ENCODE data around the gene EIF3B.
"Not testable (repeated sequence)": the region's sequence is repeated elsewhere in the genome, so short reads cannot be mapped to it uniquely, and the experiment has no call there.

The EIF3B gene

DNA sequence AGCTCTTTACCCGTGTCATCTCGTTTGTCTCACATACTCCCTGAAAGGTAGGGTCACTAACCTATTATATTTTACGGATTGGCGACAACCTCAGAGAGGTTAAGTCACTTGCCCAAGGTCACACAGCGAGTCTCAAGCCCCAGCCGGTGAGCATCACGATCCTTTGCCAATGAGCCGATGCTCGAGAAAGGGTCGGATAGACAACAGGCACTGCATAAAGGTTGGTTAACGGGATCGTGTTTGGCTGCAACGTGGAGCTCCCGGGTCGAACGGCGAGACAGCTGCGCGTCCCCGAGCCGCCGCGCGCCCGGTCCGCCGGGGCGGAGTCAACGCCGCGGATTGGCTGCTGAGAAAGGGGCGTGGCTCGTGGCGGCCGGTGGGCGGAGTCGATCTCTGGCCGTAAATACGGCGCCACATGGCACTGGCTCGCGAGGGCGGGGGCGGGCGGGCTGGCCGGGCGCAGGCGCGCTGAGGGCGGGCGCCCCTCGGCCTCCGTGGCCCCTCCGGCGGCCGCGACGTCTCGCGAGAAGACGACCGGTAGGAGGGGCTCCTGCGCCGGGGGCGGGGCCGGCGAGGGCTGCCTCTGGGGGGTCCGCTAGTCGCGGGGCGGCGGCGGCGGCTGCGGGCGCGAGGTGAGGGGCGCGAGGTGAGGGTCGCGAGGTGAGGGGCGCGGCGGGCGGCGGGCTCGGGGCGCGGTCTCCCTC is 48.5 kb downstream of the EIF3B start, which contains the start of gene CHST12:
CHST12 (plus strand) TSS at position 598 of the 704 bp plus-strand sequence. CDS start 29,029 bp downstream, outside the sequence.
- DNase-seq (ENCODE audit: low read depth), result peak; percentile 92

DNA sequence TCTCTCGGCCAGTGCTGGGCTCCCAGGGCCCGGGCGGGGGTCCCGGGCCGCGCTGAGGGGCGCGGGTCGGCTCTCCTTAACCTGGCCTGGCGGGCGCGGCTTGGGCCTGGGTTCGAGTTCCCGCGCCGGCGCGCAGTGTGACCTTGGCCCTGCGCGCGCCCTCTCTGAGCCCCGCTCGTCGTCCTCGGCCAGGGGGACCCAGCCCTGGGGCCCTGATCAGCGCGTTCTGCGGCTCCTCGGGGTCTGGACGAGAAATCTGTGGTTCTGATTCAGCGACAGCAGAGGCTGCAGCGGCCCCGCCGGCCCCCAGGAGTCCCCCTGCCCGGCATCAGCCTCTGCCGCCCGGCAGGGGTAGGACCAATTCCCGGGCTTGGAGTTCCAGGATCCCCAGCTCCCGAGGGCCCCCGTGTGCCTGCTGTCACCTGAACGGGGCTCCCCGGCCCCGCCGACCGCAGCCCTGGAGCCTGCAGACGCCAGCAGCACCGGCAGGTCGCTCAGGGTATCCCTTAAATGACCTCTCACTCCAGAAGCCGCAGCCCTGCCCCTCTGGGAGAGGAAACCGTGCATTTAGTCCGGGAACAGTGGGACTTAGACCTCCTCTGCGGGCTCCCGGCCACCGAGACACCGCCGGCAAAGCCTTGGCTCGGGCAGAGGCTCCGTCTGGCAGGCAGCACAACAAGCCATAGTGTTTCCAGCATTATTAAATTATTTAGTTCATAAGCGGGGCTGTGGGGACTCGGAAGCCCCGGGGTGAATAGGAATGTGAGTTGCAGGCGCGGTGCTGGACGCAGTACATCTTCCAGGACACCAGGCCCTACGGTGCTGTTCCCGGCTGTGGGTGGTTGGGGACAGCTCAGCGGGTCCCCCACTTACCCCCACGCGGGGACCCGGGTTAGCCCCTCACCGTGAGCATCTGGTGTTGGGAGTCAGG is 49.4 kb downstream of the EIF3B start:
- DNase-seq (ENCODE audit: low read depth), result no peak

DNA sequence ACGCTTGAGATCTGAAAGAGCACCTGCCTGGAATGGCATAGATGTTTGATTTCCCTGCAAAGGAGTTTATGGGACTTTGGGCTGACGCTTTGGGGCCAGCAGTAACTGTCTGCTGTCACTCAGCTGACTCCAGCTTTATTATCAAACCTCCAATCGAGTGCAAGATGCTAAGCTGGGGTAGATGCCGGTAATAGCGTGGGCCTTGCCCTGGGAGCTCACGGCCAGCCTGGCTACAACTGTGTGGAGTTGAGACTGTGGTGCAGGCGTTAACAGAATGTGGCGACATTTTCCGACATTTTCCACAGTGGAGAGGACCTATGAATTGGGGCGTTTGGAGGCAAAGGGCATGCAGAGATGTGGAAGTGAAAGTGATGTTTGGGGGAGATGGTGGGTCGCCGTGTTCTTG is 50.1 kb downstream of the EIF3B start:
- DNase-seq (ENCODE audit: low read depth), result no peak

DNA sequence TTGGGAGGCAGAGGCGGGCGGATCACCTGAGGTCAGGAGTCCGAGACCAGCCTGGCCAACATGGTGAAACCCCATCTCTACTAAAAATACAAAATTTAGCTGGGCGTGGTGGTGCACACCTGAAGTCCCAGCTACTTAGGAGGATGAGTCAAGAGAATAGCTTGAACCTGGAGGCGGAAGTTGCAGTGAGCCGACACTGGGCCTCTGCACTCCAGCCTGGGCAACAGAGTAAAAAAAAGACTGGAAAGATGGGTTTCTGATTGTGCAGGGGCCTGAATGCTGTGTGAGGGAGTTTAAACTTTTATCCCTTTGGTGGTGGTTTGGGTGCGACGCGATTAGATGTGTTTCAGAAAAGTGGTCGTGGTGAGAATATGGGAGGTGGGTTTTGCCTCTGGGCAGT is 50.6 kb downstream of the EIF3B start:
- DNase-seq (ENCODE audit: low read depth), result no peak

DNA sequence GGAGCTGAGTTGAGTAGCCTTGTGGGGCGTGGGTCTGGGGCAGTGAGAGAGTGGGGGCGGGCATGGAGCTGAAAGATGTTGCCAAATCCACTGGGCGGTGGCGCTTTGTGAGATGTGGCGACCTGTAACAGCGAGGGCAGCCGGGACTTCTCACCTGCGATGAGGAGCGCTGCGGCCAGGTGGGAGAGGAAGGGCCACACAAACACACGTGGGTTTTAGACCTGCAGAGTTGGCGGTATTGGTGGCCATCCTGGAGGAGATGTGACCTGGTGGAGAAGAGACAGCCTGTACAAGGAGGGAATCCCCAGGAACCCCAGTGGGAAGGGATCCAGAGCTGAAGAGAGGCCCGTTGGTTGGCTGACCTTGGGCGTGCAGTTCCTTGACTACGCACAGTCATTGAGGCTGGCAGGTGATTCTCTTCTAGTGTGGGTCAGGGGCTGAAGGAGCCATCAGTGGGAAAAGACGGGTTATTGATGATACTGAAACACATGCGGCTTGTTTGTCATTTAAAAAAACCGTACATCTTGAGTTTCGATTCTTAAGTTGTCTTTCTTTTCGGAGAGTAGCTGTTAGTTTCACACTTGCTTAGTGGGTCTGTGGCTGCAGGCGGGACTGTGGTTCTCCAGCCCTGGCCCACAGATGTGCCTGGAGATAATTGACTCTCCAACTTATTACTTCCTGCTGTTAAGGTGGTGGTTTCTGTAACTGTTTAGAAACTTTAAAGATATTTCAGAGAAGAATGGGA is 51.1 kb downstream of the EIF3B start:
- peak; percentile 33 for DNase-seq (ENCODE audit: low read depth)

DNA sequence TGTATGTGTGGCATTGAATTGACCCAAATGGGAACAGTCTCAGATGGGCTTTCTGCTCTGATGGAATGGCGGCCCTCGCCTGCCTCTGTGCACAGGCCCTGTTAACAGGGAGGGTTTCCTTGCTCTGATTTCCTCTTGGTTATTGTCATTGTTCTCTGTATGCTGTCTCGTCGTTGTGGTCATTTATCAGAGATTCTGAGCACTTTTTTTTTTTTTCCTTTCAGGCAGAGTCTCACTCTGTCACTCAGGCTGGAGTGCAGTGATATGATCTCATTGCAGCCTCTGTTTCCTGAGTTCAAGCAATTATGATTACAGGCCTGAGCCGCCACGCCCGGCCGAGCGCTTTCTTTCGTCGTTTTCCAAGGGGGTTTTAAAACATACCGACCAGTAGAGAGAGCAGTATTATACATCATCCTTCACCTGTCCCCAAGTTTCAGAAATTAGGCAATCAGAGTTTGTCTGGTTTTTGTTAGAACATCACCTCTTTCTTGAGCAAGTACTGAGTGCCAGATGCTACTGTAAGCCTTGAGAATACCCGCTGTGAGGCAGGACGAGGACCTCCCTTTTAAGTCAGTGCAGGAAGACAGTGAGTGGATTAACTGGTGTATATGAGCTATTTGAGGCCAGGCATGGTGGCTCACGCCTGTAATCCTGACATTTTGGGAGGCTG is 55.3 kb downstream of the EIF3B start:
- DNase-seq (ENCODE audit: low read depth), result no peak

DNA sequence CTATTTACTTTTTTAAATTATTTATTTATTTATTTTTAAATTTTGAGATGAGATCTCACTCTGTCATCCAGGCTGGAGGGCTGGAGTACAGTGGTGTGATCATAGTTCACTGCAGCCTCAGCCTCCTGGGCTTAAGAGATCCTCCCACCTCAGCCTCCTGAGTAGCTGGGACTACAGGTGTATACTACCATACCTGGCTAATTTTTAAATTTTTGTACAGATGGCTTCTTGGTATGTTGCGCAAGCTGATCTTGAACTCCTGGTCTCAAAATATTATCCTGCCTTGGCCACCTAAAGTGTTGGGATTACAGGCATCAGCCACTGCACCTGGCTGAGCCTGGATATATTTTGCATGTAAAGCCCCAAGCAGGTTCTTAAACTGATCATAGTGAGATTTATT is 56.4 kb downstream of the EIF3B start:
- no peak for DNase-seq (ENCODE audit: low read depth)

DNA sequence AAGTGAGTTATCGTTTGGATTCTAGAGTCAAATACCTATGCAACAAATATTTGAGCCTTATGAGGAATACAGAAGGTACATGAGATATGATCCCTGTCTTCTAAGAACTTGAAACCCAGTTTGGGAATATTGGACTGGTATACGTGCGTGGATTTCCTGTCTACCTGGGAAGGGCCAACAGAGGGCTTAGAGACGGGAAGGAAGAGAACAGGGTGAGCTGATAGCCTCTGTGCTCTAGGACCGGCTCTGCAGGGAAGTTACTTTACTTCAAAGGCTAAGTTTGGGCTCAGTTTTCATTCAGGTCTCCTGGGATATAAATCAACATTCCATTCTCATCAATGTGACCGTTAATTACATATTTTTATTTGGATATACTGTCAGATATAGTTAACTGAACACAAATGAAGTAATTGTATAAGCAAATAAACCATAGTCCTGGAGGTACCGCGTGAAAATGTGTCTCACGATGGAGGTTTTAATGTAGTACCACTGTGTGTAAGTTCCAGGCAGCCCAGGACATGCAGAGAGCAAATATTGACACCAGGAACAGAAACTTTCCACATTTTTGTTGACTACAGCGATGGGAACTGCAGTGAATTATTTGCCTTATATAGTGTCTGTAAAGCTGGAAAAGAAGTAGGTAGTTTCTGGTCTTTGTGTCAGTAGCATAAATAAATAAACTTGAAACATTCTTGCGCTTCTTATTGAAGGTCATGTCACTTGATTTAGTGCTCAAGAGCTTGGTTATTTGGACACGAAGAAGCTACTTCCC is 57.4 kb downstream of the EIF3B start:
- DNase-seq (ENCODE audit: low read depth), result no peak

DNA sequence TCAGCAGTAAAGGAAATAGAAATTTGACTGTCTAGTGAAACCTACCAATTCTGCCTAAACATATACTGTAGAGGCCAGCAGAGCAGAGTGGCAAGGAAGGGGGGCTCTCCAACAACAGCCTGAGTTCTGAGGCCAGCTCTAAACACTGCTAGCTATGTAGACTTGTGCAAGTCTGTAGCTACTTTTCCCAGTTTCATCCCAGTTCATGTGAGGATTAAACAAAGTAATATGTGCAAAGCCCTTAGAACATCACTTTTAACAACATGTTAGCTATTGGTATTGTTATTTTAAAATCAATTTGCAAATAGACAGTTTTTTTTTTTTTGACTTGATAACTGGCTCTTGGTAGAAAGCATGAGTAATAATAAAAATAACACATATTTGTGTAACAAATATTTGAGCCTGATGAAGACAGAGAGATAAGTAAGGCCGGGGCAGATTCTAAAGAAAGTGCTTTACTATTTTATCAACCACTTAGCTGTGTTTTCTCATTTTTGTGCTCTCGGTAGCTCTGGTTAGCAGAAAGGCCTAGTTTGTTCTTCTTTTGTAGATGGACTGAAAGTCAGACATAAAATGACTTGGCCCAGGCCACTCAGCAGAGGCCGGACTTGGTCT is 58.1 kb downstream of the EIF3B start:
- no peak for DNase-seq (ENCODE audit: low read depth)

DNA sequence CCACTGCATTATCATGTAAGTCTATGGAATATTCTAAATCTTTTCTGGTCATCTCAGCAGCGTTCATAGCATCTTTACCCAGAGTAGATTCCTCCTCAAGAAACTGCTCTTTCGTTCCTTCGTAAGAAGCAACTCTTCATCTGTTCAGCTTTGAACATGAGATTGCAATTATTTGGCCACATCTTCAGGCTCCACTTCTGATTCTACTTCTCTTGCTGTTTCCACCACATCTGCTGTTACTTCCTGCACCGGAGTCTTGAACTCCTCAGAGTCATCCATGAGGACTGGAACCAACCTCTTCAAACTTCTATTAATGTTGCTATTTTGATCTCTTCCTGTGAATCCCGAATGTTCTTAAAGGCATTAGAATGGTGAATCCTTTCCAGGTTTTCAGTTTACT is 61.4 kb downstream of the EIF3B start:
- no peak for DNase-seq (ENCODE audit: low read depth)

DNA sequence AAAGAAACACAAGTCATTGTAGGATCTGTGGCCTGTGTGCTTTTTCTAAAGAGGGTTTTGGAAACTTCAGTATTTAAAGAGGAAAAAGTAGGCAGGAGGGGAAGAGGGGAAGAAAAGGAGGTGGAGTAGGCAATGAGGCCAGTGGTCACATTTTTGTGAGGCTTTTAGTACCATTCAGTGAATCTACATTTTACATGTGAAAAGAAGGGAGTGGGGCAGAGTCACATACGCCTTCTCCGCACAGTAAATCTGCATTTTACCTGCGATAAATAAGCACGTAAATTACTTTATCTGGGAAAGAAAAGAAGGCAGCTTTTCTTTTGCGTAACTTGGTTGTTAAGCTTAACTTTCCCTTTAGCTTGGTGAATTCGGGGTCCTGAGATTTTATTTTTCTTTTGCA is 62.0 kb downstream of the EIF3B start:
- no peak for DNase-seq (ENCODE audit: low read depth)

DNA sequence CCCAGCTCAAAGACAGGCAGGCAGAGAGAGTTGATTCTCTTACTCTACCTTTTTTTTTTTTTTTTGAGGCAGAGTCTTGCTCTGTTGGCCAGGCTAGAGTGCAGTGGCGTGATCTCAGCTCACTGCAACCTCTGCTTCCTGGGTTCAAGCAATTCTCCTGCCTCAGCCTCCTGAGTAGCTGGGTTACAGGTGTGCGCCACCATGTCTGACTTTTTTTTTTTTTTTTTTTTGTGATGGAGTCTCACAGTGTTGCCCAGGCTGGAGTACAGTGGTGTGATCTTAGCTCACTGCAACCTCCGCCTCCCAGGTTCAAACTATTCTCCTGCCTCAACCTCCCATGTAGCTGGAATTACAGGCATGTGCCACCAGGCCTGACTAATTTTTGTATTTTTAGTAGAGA is 62.6 kb downstream of the EIF3B start:
- DNase-seq (ENCODE audit: low read depth), result not testable (repeated sequence)

DNA sequence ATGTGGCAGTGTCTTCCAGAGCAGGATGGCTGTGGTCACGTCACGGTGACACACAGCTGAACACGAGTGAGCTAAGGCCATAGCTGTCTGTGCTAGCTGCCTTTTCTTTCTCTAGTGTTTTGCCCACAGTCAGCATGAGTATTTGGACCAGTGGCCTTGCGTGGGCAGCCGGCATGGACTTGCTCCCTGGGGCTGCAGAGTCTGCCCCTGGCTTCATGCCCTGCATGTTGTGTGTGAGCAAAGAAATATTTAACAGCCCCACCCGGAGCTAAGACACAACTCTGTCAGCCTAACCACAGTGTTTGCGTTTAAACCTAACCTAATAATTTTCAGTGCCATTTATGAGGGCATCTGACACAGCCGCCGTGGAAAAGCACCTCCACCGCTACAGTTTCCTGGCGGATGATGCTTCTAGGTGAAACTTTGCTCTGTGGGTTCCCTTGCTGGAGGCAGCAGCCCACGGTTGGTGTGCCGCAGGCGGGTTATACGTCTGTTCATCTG is 63.4 kb downstream of the EIF3B start:
- no peak for DNase-seq (ENCODE audit: low read depth)

DNA sequence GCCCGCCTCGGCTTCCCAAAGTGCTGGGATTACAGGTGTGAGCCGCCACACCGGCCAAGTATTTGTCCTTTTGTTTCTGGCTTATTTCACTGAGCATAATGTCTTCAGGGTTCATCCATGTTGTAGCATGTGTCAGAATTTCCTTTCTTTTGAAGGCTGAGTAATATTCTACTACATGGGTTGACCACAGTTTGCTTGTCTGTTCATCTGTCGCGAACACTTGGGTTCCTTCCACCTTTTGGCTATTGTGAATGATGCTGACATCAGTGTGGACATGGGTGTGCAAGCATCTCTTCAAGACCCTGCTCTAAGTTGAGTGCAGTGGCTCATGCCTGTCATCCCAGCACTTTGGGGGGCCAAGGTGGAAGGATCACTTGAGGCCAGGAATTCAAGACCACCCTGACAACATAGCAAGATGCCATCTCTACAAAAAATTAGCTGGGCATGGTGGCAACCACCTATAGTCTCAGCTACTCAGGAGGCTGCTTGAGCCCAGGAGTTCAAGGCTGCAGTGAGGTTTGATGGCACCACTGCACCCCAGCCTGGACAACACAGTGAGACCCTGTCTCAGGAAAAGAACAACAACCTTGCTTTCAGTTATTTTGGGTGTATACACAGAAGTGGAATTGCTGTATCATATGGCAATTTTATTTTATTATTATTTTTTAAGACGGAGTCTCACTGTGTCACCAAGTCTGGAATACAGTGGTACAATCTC is 65.7 kb downstream of the EIF3B start:
- DNase-seq (ENCODE audit: low read depth), result no peak

DNA sequence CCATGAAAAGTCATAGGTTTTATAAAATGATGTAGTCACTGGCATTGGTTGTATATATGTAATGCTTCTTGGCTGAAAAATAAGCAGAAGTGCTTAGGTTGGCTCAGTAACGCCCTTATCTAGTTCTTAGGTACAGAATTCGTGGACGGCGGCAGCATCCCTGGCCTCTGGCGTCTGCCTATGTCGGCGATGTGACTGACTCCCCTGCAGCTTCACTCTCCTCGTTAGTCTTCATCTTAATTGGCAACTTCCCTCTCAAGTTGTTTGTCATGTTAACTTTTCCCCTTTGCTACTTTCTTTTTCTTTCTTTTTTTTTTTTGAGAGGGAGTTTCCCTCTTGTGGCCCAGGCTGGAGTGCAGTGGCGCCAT is 67.3 kb downstream of the EIF3B start:
- DNase-seq (ENCODE audit: low read depth), result no peak

DNA sequence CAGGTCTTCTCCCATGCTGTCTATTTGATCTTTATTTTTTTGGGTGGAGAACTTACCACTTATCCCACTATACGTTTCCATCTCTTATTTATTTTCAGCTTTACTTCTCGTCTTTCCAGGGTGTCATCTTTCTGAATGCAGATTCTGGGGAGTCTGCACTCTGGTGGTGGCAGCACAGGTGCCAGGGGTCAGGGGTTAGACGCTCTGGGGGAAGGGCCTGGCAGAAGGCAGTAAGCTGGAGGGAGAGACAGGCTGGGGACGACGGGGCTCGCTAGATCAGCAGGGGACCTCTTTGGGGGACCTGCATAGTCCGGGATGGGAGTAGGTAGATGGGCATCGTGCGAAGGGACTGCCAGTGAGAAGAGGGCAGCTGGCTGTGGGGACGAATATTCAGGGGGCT is 71.1 kb downstream of the EIF3B start:
- no peak for DNase-seq (ENCODE audit: low read depth)

All from activated T-helper 1 cell treated with Interleukin-2 at 50 U/mL for 16 hours (primary cell).